Endothelial cell of umbilical vein (primary cell): Measurements from ENCODE around the gene SH3BGRL. TPM values are rescaled to one million over a fixed set of nuclear protein-coding genes. Genes with fewer than 3 reads are reported as not detected.

Source experiments
- BruUV-seq: library from RNA; stranded (reverse); fragments of 400-500 nt; replicated peaks from 2 replicates; lab custom pipeline; 2021; lab: Mats Ljungman, UMichigan
- CTCF ChIA-PET: fragments of 300-600, 350-600 bp; sonication (Branson Sonifier 250); formaldehyde crosslinking; loops from one replicate; lab custom pipeline; 2021; ENCODE audit warnings: antibody characterized with exemption, inconsistent platforms; lab: Charles Lee
- POLR2A ChIA-PET: fragments of 300-600, 350-600 bp; sonication (Branson Sonifier 250); formaldehyde crosslinking; loops from one replicate; lab custom pipeline; 2021; ENCODE audit warnings: antibody characterized with exemption, inconsistent platforms; lab: Charles Lee
- DNase-seq: peaks from one replicate; pipeline ENCODE4 v3.0.0-alpha.2; 2011; ENCODE audit warnings: low read depth, low spot score
- FAIRE-seq: peaks from 2 replicates; lab custom pipeline; 2011; peaks lifted over from hg19 to GRCh38; lab: Jason Lieb, UNC
- H2AFZ ChIP-seq: 2 replicates; pipeline ENCODE4 v1.6.0; 2012; ENCODE audit warnings: low read depth, low read length, control low read depth, inconsistent platforms
- H3K27ac ChIP-seq: 2 replicates; pipeline ENCODE4 v1.5.1; 2011; ENCODE audit warnings: low read depth, mild to moderate bottlenecking, control low read depth, low read length, moderate library complexity; ENCODE audit not compliant: insufficient read depth
- H3K27me3 ChIP-seq, 2 experiments: 2 replicates each; pipeline versions ENCODE4 v1.6.0 to v1.6.1; 2011; ENCODE audit warnings: low read length in 2 of 2, mixed read lengths in 1 of 2; ENCODE audit not compliant: control insufficient read depth in 2 of 2, insufficient read depth in 2 of 2
- H3K36me3 ChIP-seq, 2 experiments: 2 replicates in 1 of 2; 3 replicates in 1 of 2; pipeline ENCODE4 v1.5.1; 2011; ENCODE audit warnings: low read length in 2 of 2, mild to moderate bottlenecking in 1 of 2, moderate library complexity in 1 of 2; ENCODE audit not compliant: control insufficient read depth in 2 of 2, insufficient read depth in 2 of 2; ENCODE audit errors: extremely low read depth in 1 of 2
- H3K4me1 ChIP-seq: 3 replicates; pipeline ENCODE4 v1.5.1; 2011; ENCODE audit warnings: mild to moderate bottlenecking, low read length; ENCODE audit not compliant: control insufficient read depth, insufficient read depth; ENCODE audit errors: extremely low read depth
- H3K4me2 ChIP-seq: 2 replicates; pipeline ENCODE4 v1.6.1; 2011; ENCODE audit warnings: low read length, control low read depth, mixed read lengths; ENCODE audit not compliant: insufficient read depth
- H3K4me3 ChIP-seq, 3 experiments: fragments of 200-600 bp in 1 of 3; sonication (generic), shearing (Covaris generic) in 1 of 3; replicated peaks in 1 of 3; 2 replicates each; pipeline ENCODE4 v1.5.1; 2011 to 2016; ENCODE audit warnings: control low read depth in 3 of 3, low read length in 3 of 3, mild to moderate bottlenecking in 2 of 3, inconsistent platforms in 1 of 3, low read depth in 1 of 3, moderate library complexity in 1 of 3; ENCODE audit not compliant: insufficient read depth in 1 of 3
- H3K79me2 ChIP-seq: 2 replicates; pipeline ENCODE4 v1.6.0; 2012; ENCODE audit warnings: low read length, inconsistent platforms; ENCODE audit not compliant: control insufficient read depth, insufficient read depth
- H3K9ac ChIP-seq: replicated peaks from 2 replicates; pipeline ENCODE3; 2011; ENCODE audit warnings: low read length, control low read depth; ENCODE audit not compliant: insufficient read depth; ENCODE audit errors: extremely low read depth
- H3K9me1 ChIP-seq: replicated peaks from 3 replicates; pipeline ENCODE4 v1.6.0; 2011; ENCODE audit warnings: mild to moderate bottlenecking, low read length; ENCODE audit not compliant: control insufficient read depth, insufficient read depth; ENCODE audit errors: extremely low read depth
- H3K9me3 ChIP-seq: replicated peaks from 2 replicates; pipeline ENCODE4 v1.5.1; 2012; ENCODE audit warnings: low read length, inconsistent platforms; ENCODE audit not compliant: control insufficient read depth, insufficient read depth
- H4K20me1 ChIP-seq: replicated peaks from 2 replicates; pipeline ENCODE3; 2011; ENCODE audit warnings: mild to moderate bottlenecking, low read length; ENCODE audit not compliant: control insufficient read depth, insufficient read depth; ENCODE audit errors: extremely low read depth
- EZH2 ChIP-seq: IDR thresholded peaks from 2 replicates; pipeline ENCODE4 v1.6.1; 2012; ENCODE audit warnings: borderline replicate concordance, low read depth, mild to moderate bottlenecking, moderate library complexity, low read length, inconsistent platforms; ENCODE audit not compliant: severe bottlenecking
- FOS ChIP-seq: IDR thresholded peaks from 2 replicates; pipeline ENCODE4 v1.6.1; 2011; ENCODE audit warnings: mild to moderate bottlenecking, low read length, moderate library complexity, borderline replicate concordance; ENCODE audit not compliant: insufficient read depth
- GATA2 ChIP-seq: IDR thresholded peaks from 2 replicates; pipeline ENCODE4 v1.7.0; 2011; ENCODE audit warnings: low read depth, mild to moderate bottlenecking, moderate library complexity, mixed read lengths, low read length; ENCODE audit not compliant: insufficient read length, insufficient read depth
- JUN ChIP-seq: IDR thresholded peaks from 2 replicates; pipeline ENCODE4 v1.6.1; 2011; ENCODE audit warnings: borderline replicate concordance, low read depth; ENCODE audit not compliant: insufficient read length, insufficient read depth
- MYC ChIP-seq: IDR thresholded peaks from one replicate; pipeline ENCODE4 v1.6.1; 2011; ENCODE audit warnings: mild to moderate bottlenecking, low read depth, low read length
- POLR2A ChIP-seq: IDR thresholded peaks from 2 replicates; pipeline ENCODE4 v1.6.1; 2012; ENCODE audit warnings: low read depth, mild to moderate bottlenecking, control low read depth, low read length
- POLR2AphosphoS5 ChIP-seq: IDR thresholded peaks from 2 replicates; pipeline ENCODE4 v1.6.1; 2012; ENCODE audit warnings: low read depth, mild to moderate bottlenecking, control low read depth, low read length, moderate library complexity; ENCODE audit not compliant: insufficient read depth
- dilution Hi-C: fragments of 300-500 bp; cut with MboI; formaldehyde crosslinking; loops from one replicate; pipeline ENCODE4 v1.15.0; 2019; ENCODE audit warnings: low sequenced_read_pairs; ENCODE audit not compliant: extremely low pct_ligation_motif_present
- intact Hi-C: fragments of 100-400 bp; cut with micrococcal nuclease; formaldehyde crosslinking; loops from one replicate; pipeline ENCODE4 v1.10.0; 2022
- polyA plus RNA-seq, 4 experiments: library from polyadenylated mRNA; depleted of rRNA in 3 of 4; stranded (reverse) in 3 of 4; unstranded in 1 of 4; fragments of >200 nt; gene quantifications; 2 replicates each; pipeline versions ENCODE4 v1.2.1 to v1.2.3, GENCODE V29; 2011 to 2012; ENCODE audit warnings: missing spikeins in 1 of 4
- total RNA-seq: library from RNA; stranded (reverse); gene quantifications from 2 replicates; pipeline ENCODE4 v1.2.3, GENCODE V29; 2021
- TF ChIP-seq, protein P1 (sequence below): IDR thresholded peaks from 2 replicates; pipeline ENCODE4 v1.6.1; 2011; ENCODE audit not compliant: insufficient read depth, insufficient read length
- TF ChIP-seq, protein P2 (sequence below), 2 donors: IDR thresholded peaks; 1 replicate in 1 of 2; 2 replicates in 1 of 2; pipeline ENCODE4 v1.5.1; 2011; ENCODE audit warnings: low read length in 2 of 2, mild to moderate bottlenecking in 2 of 2, moderate library complexity in 2 of 2, control low read depth in 1 of 2, inconsistent platforms in 1 of 2, low read depth in 1 of 2; ENCODE audit not compliant: insufficient read depth in 1 of 2; ENCODE audit errors: extremely low read depth in 1 of 2

The SH3BGRL gene
- total and polyA plus RNA-seq, 2 donors (not counting 3 experiments of a cell fraction or from before 2014, with no cell fraction given) = 45.6 to 65.7 TPM

DNA sequence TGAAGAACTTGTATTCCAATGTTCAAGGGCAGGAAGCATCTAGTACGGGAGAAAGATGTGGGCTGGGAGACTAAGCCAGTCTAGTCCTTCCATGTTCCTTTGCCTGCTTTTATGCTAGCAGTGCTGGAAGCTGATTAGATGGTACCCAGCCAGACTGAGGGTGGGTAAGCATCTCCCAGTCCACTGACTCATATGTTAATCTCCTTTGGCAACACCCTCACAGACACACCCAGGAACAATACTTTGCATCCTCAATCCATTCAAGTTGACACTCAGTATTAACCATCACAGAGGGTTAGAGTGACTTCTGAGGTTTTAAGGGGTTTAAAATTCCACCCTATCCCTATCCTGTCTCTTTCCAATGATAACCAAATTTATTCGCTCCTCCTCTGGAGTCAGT lies 6.6 kb upstream of the SH3BGRL start:
- Histone ChIP-seq H3K36me3 (no peaks in the 10 kb centered on the region), H3K9ac (no peak overlapping the region), H3K4me3 (no peak overlapping the region), H3K79me2 (no peaks in the 10 kb centered on the region), H3K27me3 (no peaks in the 10 kb centered on the region), H3K4me1 (no peaks in the 10 kb centered on the region), H4K20me1 (no peaks in the 10 kb centered on the region), H3K27ac (no peak overlapping the region), H2AFZ (no peak overlapping the region), H3K9me3 (no peaks in the 10 kb centered on the region), H3K4me2 (no peak overlapping the region), H3K9me1 (no peaks in the 10 kb centered on the region)
- intact Hi-C loops (loop anchor here (1.0 to 10.0 kb wide), 3 partner anchors 182 to 910 kb away; no protein-coding TSS in a partner anchor), dilution Hi-C loops (no loop called here)
- BruUV-seq = no TSS peak
- ChIA-PET POLR2A (no interaction called here), CTCF (interaction anchor here (1.0 to 2.9 kb wide), 9 partner anchors 8 to 913 kb away, joined by 3 to 21 read pairs (median 4); no protein-coding TSS in a partner anchor)
- no peak for DNase-seq
- FAIRE-seq = no peak
- no peak for TF ChIP-seq POLR2A
- TF ChIP-seq, protein P1, sequence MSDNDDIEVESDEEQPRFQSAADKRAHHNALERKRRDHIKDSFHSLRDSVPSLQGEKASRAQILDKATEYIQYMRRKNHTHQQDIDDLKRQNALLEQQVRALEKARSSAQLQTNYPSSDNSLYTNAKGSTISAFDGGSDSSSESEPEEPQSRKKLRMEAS = no peak
- TF ChIP-seq, protein P2, sequence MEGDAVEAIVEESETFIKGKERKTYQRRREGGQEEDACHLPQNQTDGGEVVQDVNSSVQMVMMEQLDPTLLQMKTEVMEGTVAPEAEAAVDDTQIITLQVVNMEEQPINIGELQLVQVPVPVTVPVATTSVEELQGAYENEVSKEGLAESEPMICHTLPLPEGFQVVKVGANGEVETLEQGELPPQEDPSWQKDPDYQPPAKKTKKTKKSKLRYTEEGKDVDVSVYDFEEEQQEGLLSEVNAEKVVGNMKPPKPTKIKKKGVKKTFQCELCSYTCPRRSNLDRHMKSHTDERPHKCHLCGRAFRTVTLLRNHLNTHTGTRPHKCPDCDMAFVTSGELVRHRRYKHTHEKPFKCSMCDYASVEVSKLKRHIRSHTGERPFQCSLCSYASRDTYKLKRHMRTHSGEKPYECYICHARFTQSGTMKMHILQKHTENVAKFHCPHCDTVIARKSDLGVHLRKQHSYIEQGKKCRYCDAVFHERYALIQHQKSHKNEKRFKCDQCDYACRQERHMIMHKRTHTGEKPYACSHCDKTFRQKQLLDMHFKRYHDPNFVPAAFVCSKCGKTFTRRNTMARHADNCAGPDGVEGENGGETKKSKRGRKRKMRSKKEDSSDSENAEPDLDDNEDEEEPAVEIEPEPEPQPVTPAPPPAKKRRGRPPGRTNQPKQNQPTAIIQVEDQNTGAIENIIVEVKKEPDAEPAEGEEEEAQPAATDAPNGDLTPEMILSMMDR (IDR thresholded peaks at IDR 0.05; ENCODE audit: extremely low read depth in 1 of 2, insufficient read depth in 1 of 2, low read depth in 1 of 2, low read length in 2 of 2) = no peak
- TF ChIP-seq POLR2AphosphoS5 = no peak
- no peak for TF ChIP-seq MYC
- no peak for TF ChIP-seq FOS
- no peak for TF ChIP-seq GATA2
- no peak for TF ChIP-seq JUN
- TF ChIP-seq EZH2 = no peak
